ENCODE data around the gene CALML4.

The CALML4 gene

GRCh38 chr15:68201879-68202261 is 3.3 kb downstream of the CALML4 start:
- Mint-ChIP-seq H3K27me3 (no peaks in the 10 kb centered on the region), H3K27ac (ENCODE audit: low read depth) (no peak overlapping the region), H3K4me1 (no peaks in the 10 kb centered on the region), H3K36me3 (ENCODE audit: insufficient read depth) (peaks cover 5% of the 10 kb centered on the region), H3K4me3 (no peak overlapping the region), H3K9me3 (no peaks in the 10 kb centered on the region)
- ATAC-seq (replicated peaks; ENCODE audit: extremely low read depth, poor library complexity, severe bottlenecking) (no peak), DNase-seq (ENCODE audit: low spot score in 2 of 2) (no peak)

- no peak for DNase-seq (ENCODE audit: low spot score in 2 of 2)
- Mint-ChIP-seq H3K27ac (ENCODE audit: low read depth) (no peak overlapping the region), H3K9me3 (no peaks in the 10 kb centered on the region), H3K4me1 (no peaks in the 10 kb centered on the region), H3K36me3 (ENCODE audit: insufficient read depth) (peaks cover 5% of the 10 kb centered on the region), H3K27me3 (no peaks in the 10 kb centered on the region), H3K4me3 (no peak overlapping the region)
- ATAC-seq (replicated peaks; ENCODE audit: extremely low read depth, poor library complexity, severe bottlenecking): no peak
Measured at GRCh38 chr15:68201153-68201878, 3.8 kb downstream of the CALML4 start.

- no peak overlapping the region for H3K4me3 Mint-ChIP-seq
- H3K4me1 Mint-ChIP-seq: no peaks in the 10 kb centered on the region
- H3K9me3 Mint-ChIP-seq: no peaks in the 10 kb centered on the region
- DNase-seq (ENCODE audit: low spot score in 2 of 2): no peak
- H3K27ac Mint-ChIP-seq (ENCODE audit: low read depth): no peak overlapping the region
- peaks cover 6% of the 10 kb centered on the region for H3K36me3 Mint-ChIP-seq (ENCODE audit: insufficient read depth)
- ATAC-seq (replicated peaks; ENCODE audit: extremely low read depth, poor library complexity, severe bottlenecking): no peak
- H3K27me3 Mint-ChIP-seq: no peaks in the 10 kb centered on the region
Measured at GRCh38 chr15:68200016-68200861, 4.9 kb downstream of the CALML4 start.

- DNase-seq (ENCODE audit: low spot score in 2 of 2) (no peak), ATAC-seq (replicated peaks; ENCODE audit: extremely low read depth, poor library complexity, severe bottlenecking) (no peak)
- Mint-ChIP-seq H3K4me3 (no peak overlapping the region), H3K27me3 (no peaks in the 10 kb centered on the region), H3K9me3 (no peaks in the 10 kb centered on the region), H3K36me3 (ENCODE audit: insufficient read depth) (peaks cover 11% of the 10 kb centered on the region), H3K27ac (ENCODE audit: low read depth) (no peak overlapping the region), H3K4me1 (no peaks in the 10 kb centered on the region)
Measured at GRCh38 chr15:68199340-68199739, 5.8 kb downstream of the CALML4 start.

- ATAC-seq (replicated peaks; ENCODE audit: extremely low read depth, poor library complexity, severe bottlenecking) (no peak), DNase-seq (ENCODE audit: low spot score in 2 of 2) (no peak)
- no peaks in the 10 kb centered on the region for H3K9me3 Mint-ChIP-seq
- peak overlapping the region; percentile 81 for H3K27ac Mint-ChIP-seq (ENCODE audit: low read depth)
- H3K27me3 Mint-ChIP-seq: no peaks in the 10 kb centered on the region
- H3K4me3 Mint-ChIP-seq: no peak overlapping the region
- H3K36me3 Mint-ChIP-seq (ENCODE audit: insufficient read depth): peaks cover 22% of the 10 kb centered on the region
- H3K4me1 Mint-ChIP-seq: no peaks in the 10 kb centered on the region
Measured at GRCh38 chr15:68197661-68198437, 7.3 kb downstream of the CALML4 start.

- no peak for ATAC-seq (replicated peaks; ENCODE audit: extremely low read depth, poor library complexity, severe bottlenecking)
- no peak for DNase-seq (ENCODE audit: low spot score in 2 of 2)
- H3K9me3 Mint-ChIP-seq: no peaks in the 10 kb centered on the region
- no peak overlapping the region for H3K4me3 Mint-ChIP-seq
- no peaks in the 10 kb centered on the region for H3K27me3 Mint-ChIP-seq
- H3K27ac Mint-ChIP-seq (ENCODE audit: low read depth): peak overlapping the region; percentile 81
- no peaks in the 10 kb centered on the region for H3K4me1 Mint-ChIP-seq
- peaks cover 25% of the 10 kb centered on the region for H3K36me3 Mint-ChIP-seq (ENCODE audit: insufficient read depth)
Measured at GRCh38 chr15:68197170-68197492, 8.0 kb downstream of the CALML4 start.

- Mint-ChIP-seq H3K4me3 (no peak overlapping the region), H3K4me1 (no peaks in the 10 kb centered on the region), H3K27me3 (no peaks in the 10 kb centered on the region), H3K36me3 (ENCODE audit: insufficient read depth) (peaks cover 24% of the 10 kb centered on the region), H3K27ac (ENCODE audit: low read depth) (peak overlapping the region; percentile 81), H3K9me3 (no peaks in the 10 kb centered on the region)
- no peak for DNase-seq (ENCODE audit: low spot score in 2 of 2)
- no peak for ATAC-seq (replicated peaks; ENCODE audit: extremely low read depth, poor library complexity, severe bottlenecking)
Measured at GRCh38 chr15:68196445-68197169, 8.5 kb downstream of the CALML4 start.

GRCh38 chr15:68195336-68196112 is 9.6 kb downstream of the CALML4 start:
- Mint-ChIP-seq H3K36me3 (ENCODE audit: insufficient read depth) (peaks cover 29% of the 10 kb centered on the region), H3K9me3 (no peaks in the 10 kb centered on the region), H3K4me1 (no peaks in the 10 kb centered on the region), H3K27ac (ENCODE audit: low read depth) (peak overlapping the region; percentile 24), H3K27me3 (no peaks in the 10 kb centered on the region), H3K4me3 (no peak overlapping the region)
- DNase-seq (ENCODE audit: low spot score in 2 of 2) (no peak), ATAC-seq (replicated peaks; ENCODE audit: extremely low read depth, poor library complexity, severe bottlenecking) (no peak)

GRCh38 chr15:68192804-68193486 is 12.2 kb downstream of the CALML4 start:
- DNase-seq (ENCODE audit: low spot score in 2 of 2): no peak
- H3K4me3 Mint-ChIP-seq: no peak overlapping the region
- H3K36me3 Mint-ChIP-seq (ENCODE audit: insufficient read depth): peaks cover 49% of the 10 kb centered on the region
- peak overlapping the region; percentile 63 for H3K27ac Mint-ChIP-seq (ENCODE audit: low read depth)
- H3K4me1 Mint-ChIP-seq: no peaks in the 10 kb centered on the region
- ATAC-seq (replicated peaks; ENCODE audit: extremely low read depth, poor library complexity, severe bottlenecking): no peak
- no peaks in the 10 kb centered on the region for H3K9me3 Mint-ChIP-seq
- H3K27me3 Mint-ChIP-seq: no peaks in the 10 kb centered on the region

GRCh38 chr15:68192117-68192516 is 13.0 kb downstream of the CALML4 start:
- DNase-seq (ENCODE audit: low spot score in 2 of 2): no peak
- Mint-ChIP-seq H3K36me3 (ENCODE audit: insufficient read depth) (peaks cover 57% of the 10 kb centered on the region), H3K4me1 (peaks cover 4% of the 10 kb centered on the region), H3K9me3 (no peaks in the 10 kb centered on the region), H3K27me3 (no peaks in the 10 kb centered on the region), H3K4me3 (no peak overlapping the region), H3K27ac (ENCODE audit: low read depth) (no peak overlapping the region)
- ATAC-seq (replicated peaks; ENCODE audit: extremely low read depth, poor library complexity, severe bottlenecking): no peak

- Mint-ChIP-seq H3K27ac (ENCODE audit: low read depth) (no peak overlapping the region), H3K9me3 (no peaks in the 10 kb centered on the region), H3K36me3 (ENCODE audit: insufficient read depth) (peaks cover 58% of the 10 kb centered on the region), H3K27me3 (no peaks in the 10 kb centered on the region), H3K4me3 (no peak overlapping the region), H3K4me1 (peaks cover 4% of the 10 kb centered on the region)
- ATAC-seq (replicated peaks; ENCODE audit: extremely low read depth, poor library complexity, severe bottlenecking) (no peak), DNase-seq (ENCODE audit: low spot score in 2 of 2) (no peak)
Measured at GRCh38 chr15:68191555-68191954, 13.6 kb downstream of the CALML4 start.
